ENCODE results near the gene LRCH3.

Gene LRCH3

DNA sequence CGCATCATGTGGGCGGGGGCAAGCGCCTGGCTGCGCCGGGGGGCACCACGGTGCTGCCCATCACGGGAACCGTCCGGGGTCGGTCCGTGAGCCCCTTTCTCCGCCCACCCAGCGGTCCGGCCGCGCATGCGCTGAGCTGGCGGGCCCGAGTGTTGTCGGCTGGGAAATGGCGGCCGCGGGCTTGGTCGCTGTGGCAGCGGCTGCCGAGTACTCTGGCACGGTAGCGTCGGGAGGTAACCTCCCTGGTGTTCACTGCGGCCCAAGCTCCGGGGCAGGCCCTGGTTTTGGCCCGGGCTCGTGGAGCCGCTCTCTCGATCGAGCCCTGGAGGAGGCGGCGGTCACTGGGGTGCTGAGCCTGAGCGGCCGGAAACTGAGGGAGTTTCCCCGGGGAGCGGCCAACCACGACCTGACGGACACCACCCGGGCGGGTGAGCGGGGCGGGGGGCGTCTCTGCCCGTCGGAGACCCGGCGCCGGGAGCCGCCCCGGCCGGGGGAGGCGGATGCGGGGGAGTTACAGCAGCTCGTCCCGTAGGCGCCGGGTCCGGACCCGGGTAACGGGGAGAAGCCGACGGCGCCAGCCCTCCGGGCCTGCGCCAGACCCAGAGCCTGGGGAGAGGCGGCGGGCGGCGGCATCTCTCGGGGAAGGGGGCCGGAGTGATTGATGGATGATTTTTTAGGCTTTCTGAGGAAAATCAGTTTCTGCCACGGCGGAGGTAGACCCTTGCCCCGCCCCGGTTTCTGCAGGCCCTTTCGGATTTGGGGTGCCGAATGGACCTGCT lies at the start of gene LRCH3:
Gene LRCH3, plus strand, starts transcription at position 142 of the 779 bp plus-strand sequence. Its CDS starts 25 bp downstream, at position 167.
- DNase-seq, result peak; percentile 24 to 80

DNA sequence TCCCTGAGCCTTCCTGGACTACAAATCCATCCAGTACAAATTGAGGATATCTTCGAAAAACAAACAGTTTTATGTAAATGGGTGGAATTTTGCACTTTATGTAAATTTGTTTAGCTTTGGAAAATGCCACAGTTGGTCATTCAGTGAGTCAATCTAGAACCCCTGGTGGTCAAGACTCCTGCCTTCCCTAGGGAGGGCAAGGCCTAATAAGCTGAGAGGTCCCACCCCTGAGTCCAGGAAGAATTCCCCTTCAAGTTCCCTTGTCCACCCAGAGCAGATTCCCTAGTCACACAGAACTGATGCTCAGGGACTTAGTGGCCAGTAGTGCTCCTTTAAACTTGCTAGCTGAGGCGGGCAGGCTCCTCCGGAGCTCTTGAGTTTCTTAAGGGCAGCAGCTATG lies 48.3 kb upstream of the LRCH3 start:
- DNase-seq, result no peak

DNA sequence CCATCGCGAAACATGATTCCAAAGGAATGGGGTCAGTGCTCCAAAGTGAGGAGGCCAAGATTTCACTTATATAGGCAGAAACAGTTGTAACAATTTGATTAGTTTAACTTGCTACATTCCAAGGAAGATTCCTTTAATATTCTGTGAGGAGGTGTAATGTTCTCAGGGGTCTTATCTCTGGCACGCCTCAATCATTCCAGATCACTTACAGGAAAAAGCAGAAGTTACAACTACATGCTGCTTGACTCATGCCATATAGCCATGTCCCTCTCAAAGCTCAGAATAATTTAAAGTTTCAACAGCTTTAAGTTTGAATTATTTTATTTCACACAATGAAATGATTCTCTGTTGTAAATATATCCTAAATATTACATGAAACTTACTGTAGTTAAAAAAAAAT lies 44.8 kb upstream of the LRCH3 start:
- DNase-seq, result no peak

DNA sequence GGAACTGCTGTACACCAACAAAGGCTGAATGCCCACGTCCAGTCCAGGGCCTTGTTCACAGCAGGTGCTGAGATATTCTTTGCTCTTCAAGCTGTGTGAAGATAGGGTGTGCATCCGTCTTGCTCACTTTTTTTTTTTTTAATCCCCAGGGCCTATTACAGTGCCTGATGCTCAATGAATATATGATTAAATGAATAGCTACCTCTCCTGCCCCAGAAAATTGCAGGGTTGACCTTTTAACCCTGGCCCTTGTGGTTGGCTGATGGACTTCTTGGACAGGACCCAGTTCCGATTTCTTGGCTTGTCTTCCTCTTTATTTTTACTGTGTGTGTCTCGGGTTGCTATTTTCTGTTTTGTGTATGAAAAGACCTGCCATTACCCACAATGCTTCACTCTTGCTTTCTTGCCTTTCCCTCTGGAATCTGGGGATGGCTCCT lies 44.2 kb upstream of the LRCH3 start:
- no peak for DNase-seq

DNA sequence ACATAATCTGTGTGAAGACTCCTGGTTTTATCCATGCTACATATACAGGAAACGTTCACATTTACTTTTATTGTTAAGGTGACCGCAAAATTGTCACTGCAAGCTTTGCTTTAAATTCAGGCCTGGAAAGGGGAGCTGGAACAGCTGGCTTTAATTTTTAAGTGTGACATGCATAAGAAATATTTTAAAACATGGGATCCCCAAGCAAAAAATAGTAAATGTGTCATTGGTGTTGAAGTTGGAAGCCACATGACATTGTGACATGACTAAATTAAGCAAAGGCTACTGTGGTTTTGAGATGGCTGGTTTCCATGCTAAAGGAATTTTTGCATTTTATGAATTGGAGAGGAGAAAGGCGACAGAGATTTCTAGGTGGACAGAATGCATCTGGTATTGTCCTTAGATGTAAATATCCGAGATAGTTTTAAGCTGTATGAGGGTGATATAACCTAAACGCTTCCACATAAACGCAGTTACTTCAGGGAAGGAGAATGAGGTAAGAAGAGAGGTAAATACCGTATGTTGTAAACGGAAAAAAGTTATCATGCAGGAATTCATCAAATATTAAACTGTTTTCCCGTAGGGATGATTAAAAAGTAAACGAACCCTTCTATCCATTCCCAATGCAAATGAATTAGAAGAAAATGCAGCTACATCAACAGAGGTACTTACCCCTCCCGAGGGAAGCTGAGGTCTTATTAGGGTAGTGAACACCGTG lies 42.3 kb upstream of the LRCH3 start:
- DNase-seq, result no peak

DNA sequence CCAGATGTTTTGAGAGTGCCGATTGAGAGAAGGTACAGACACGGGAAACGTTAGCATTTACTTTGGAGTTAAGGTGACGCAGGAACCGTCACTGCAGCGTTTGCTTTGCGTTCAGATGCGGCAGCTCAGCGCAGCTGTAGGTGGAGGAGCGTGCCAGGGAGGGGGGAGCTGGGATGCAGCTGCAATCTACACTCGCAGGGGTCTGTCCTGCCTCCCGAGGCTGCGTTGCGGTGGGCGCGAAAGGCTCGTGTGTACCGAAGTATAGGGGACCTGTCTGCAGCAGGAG lies 41.8 kb upstream of the LRCH3 start:
- DNase-seq, result peak in 1 of 2 experiments; percentile 70

DNA sequence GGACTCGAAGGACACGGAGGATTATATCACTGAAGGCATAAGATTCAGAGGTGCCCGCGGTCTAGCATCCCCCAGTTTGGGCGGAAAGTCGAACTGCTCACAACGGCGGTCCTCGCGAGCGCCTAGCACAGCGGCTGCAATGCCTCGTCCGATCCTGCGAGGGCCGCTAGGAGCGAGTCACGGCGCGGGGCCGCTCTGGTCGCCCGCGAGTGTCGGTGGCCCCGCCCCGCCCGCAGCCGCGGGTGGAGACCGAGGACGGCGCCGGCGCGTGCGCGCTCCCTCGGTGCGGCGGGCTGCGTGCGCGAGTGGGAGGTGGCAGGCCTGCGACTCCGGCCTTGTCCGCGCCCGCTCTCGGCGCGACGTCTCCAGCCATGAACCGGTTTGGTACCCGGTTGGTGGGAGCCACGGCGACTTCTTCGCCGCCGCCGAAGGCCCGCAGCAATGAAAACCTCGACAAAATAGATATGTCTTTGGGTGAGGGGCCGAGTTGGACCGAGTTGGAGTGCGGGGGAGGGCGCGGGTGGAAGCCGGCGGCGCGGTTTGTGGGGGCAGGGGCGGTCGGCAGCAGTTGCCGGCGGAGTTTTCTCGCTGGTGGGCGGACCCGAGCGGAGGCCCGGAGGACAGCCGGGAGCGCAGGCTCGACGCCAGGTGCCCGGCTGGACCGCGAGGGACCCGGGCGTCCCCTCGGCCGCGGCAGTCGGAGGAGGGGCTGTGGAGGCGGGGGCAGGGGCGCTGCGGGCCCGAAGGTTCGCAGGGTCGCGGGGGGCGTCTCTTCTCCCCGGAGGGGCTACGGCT lies 41.3 kb upstream of the LRCH3 start, which contains the start of gene FYTTD1:
Gene FYTTD1, plus strand, starts transcription at position 283 of the 795 bp plus-strand sequence. Its CDS starts 89 bp downstream, at position 372.
- peak; percentile 74 to 87 for DNase-seq

DNA sequence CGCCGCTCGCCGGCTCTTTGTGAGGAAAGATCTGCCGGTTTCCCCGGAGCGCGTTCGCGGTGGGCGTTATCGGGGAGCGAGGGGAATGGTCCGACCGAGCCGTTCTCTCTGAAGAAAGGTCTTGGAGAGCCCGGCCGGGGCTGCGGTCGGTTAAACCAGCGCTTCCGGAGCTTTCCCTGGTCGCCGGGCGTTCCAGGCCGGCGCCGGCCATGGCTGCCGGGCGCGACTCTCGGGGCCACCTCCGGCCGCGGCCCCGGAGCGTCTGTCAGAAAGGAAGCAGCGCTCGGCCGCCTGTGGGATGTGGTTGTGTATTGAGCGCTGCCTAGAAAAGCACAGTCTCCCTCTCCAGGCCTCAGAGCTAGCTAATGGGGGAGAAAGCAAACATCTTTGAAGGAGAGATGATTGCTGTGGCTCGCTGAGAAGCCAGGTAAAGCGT lies 40.6 kb upstream of the LRCH3 start:
- DNase-seq, result peak in 1 of 2 experiments; percentile 60

DNA sequence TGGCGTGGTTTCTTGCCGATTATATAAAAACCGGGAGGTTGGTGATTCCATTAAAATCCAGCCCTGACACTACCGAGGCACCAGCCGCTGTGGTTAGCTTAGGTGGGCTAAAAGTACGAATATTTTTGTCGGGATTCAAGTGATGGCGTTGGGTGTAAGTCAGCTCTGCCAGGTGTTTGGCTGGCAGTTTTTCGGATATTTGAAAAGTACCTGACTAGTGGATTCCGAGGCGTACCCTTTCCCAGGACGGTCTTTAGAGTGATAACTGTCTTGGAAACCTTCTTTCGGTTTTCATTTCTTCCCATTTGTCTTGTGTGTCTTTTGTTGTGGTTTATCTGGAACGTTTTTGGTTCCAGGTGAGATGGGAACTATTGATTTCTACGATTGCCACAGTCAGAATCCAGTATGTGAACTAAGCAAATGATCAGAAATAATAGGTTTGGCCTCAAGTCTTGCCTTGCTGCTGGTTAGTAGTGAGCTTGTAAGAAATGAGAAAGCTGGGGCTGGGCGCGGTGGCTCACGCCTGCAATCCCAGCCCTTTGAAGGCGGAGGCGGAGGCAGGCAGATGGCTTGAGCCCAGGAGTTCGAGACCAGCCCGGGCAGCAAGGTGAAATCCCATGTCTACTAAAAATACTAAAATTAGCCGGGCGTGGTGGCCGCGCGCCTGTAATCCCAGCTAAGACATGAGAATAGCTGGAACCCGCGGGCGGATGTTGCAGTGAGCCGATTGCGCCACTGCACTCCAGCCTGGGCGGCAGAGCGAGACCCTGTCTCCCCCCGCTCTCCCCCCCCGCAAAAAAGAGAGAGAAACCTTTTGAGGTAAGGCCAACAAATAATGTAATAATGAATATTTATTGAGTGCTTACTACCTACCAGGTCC lies 40.0 kb upstream of the LRCH3 start:
- peak in 1 of 2 experiments; percentile 41 for DNase-seq

DNA sequence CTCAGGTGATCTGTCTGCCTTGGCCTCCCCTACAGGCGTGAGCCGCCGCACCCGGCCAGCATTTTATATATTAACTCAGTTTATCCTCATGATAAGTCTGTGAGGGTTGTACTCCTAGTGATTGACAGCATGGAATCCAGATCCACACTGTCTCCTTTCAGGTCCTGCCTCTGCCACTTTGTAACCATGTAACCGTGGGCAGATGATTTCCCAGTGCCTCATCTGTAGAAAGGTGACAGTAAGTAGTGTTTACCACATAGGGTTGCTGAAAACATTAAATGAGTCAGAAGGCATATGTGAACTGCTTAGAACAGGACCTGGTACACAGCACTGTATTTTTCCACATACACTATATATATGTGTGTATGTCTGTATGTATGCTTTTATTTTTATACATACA lies 38.9 kb upstream of the LRCH3 start:
- DNase-seq, result no peak

DNA sequence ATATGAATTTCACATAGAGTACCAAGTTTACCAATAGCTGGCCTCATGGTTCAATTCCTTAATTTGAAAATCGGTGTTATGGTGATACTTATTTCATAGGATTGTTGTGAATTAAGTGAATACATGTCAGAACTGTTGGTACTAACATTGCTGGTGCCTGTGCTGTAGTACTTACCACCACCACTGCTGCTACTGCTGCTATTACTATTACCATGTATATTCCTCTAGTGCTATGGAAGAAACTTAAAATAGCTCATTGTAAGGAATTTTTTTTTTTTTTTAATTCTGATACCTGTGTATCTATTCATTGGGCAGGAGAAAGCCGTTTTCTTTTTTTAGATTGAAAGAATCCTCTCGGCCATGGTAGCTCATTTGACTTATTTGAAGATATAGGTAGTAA lies 37.8 kb upstream of the LRCH3 start:
- DNase-seq, result peak in 1 of 2 experiments; percentile 17

DNA sequence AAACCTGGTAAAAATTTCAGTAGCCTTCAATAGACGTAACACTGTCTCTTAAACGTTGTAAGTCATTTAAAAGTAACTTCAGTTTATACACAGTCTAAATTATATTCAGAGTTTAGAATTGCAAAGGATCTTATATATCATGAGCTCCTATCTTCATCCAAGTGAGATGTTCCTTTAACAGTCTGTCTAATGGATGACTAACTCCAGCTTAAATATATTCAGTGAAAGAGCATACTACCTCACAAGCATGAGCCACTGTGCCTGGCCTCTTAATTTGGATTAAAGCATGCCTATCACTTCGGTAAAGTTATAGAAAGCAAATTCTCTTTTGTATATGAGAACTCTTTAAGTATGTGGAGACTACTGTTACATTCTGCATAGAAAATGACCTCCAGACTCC lies 34.4 kb upstream of the LRCH3 start:
- DNase-seq, result no peak

DNA sequence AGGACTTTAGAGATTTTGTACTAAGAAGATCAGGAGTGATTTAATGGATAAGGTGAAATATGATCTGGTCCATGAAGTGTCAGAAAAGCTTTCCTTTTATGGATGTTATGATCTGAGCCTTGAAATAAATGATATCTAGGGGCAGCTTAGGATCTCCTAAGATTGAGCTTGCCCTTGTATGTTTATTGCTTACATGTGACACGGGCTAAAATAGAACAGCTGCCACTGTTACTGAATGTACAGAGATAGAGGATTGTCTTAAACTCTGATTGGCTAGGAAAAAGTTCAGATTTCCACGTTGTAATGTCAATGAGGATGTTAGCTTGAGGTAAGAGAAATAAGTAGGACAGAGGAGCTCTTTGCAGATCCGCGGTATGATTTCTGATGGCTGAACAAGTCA lies 32.5 kb upstream of the LRCH3 start:
- no peak for DNase-seq

DNA sequence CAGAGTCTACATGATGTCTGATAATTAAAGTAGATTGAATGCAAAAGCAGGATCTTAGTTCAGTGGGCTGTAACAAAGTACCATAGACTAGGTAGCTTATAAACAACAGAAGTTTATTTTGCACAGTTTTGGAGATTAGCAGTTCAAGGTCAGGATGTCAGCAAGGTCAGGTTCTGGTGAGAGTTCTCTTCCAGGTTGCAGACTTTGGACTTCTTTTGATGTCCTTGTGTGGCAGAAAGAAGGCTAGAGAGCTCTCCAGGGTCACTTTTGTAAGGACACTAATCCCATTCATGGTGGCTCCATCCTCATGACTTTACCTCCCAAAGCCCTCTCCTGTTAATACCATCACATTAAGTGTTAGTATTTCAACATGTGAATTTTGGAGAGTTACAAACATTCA lies 29.3 kb upstream of the LRCH3 start:
- DNase-seq, result no peak

DNA sequence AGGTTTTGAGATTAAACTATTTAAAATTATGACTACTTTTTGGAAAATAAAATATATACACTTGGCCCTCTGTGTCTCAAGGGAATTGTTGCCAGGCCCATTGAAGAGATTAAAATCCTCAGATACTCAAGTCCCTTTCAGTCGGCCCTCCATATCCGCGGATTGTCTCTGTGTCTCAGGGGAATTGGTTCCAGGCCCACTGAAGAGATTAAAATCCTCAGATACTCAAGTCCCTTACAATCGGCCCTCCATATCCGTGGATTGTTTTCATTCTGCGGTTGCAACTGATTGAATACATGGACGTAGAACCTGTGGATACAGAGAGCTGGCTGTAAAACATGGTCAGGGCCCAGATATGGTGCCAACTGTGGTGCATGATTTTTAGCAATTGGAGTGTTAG lies 15.7 kb upstream of the LRCH3 start:
- no peak for DNase-seq

DNA sequence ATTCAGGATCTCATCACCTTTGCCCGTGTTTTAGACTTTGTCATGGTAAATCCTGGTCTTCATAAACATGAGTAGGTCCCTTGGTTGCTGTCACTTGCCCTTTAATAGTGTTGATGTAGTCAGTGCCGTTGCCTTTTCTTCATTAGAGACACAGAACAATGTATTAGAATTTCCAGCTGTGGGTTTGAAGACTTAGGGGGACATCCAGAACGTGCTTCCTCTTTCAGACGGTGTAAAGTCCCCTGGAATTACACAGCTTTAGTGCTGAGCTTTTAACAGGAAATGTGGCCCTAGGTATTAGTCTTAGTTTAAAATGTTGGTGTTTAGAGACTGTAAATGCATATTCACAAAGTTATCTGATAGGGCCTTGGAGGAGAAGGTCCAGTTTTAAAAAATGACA lies 8.8 kb upstream of the LRCH3 start:
- DNase-seq, result no peak

DNA sequence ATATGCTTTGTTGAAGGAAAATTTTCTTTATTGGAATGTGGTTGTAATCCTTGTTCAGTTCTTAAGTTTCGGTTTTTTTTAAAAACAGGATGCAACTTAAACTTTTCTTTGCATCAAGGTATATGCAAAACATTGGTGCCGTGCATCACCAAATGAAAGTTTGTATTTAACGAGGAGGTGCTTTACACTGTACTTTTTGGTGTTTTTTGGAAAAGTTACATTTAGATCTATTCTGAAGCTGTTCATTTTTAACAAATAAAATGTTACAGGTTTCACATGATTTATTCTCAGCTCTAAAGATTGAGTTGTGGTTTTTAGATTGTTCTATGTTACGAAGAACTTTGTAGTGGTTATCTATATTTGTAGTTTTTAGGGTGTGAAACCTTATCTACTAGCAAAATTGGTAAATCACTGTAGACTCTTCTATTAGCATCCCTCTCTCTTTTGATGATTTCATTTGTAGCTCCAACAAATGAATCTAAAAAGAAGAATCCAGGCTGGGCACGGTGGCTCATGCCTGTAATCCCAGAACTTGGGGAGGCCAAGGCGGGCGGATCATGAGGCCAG lies 7.0 kb upstream of the LRCH3 start:
- DNase-seq, result no peak

DNA sequence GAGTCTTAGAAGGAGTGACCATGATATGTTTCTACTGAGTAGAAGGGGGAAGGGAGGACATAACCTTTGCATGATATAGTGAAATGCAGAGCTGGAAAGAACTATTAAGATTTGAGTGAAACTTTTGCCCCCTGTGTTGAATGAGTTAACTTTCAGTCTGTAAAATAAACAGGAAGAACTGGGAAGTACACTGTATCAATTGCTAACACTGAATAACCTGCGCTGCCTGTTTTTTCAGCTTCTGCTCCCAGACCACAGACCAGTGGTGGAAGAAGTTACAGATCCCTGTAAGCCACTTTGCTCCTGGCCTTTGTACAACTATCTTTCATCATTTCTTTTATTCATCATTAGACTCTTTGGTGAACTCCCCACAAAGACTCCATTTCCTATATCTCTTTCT lies 3.6 kb upstream of the LRCH3 start:
- no peak for DNase-seq

DNA sequence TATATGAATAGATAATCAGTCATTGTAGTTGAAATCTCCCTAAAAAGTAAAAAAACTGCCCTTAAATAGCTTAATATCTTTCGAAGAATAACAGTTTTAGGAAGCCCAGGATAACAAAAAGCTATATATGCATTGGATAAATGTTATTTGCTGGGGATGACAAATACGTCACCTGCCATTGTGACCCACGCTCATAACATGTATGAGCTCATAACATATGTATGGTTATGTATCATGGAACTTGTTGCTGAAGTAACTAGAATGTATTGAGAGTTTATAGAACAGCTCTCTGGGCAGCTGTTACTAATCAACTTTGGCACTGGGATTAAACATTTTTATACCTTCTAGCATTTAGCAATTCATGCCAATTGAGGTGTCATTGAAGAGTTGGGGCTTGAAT lies 1.7 kb upstream of the LRCH3 start:
- no peak for DNase-seq

DNA sequence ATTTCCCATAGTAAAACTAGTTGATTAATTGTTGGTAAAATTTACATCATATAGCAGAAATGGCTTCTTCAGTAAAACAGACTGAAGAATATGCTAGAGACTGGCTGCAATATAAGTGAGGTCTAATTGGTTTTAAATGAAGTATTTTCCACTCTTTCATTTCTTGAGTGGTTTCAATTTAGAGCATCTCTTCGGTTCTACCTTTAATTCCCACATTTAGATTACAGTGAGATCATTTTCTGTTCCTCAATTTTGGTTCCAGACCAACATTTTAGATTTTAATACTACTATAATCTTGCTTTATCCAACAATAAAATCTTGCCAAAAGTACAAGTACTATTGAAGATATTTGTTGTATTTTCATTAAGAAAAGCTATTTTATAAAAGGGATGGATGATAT lies 1.0 kb upstream of the LRCH3 start:
- DNase-seq, result no peak

DNA sequence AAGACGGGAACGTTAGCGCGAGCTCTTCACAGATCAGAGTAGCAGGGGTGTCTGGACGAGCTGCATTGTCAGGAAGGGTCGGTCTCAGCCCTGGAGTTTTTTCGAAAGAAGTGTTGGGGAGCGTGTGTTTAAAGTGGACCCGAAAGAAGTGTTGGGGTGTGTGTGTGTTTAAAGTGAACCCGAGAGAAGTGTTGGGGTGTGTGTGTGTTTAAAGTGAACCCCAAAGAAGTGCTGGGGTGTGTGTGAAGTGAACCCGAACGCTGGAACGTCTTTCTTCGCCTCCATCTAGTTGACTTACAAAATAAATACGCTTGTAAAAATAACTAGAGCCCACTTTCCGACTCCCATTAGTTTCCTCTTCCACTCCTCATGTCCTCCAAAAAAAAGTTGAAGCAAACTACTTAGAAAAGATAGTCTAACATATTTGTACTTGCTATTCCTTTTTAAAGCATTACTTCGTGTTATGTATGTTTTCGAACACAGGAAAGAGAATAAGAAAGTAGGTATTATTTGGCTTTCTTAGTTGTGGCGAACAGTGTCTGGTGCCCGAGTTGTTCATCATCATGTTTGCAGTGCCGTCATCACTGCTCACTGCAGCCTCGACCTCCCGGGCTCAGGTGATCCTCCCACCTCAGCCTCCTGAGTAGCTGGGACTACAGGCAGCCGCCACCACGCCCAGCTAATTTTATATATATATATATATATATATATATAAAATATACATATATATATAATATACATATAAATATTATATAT lies 1.0 kb downstream of the LRCH3 start:
- peak in 1 of 2 experiments; percentile 30 for DNase-seq
